ENCODE measurements around the gene GNG14. TPM values are rescaled to one million over a fixed set of nuclear protein-coding genes. Genes with fewer than 3 reads are reported as not detected.

The GNG14 gene
- total RNA-seq, 1 experiment from 2014 or later = not detected

DNA sequence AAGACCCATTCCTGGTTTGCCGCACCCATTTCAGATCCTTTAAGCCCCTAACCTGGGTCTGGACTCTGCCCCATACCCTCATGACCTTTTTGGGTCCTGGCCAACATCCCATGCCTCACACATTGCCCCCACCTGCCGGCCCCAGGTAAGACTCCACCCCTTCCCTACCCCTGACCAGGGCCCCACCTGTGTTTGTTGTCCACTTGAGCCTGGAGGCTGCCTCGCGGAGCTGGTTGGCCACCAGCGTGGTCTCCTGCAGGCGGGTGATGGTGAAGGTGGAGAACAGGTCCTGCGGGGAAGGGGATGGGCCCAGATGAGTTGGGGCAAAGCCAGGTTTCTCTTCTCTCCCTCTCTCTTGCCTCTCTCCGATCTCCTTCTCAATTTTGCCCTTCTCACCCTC is 40.8 kb upstream of the GNG14 start (continued):
- TF ChIP-seq, protein P1, sequence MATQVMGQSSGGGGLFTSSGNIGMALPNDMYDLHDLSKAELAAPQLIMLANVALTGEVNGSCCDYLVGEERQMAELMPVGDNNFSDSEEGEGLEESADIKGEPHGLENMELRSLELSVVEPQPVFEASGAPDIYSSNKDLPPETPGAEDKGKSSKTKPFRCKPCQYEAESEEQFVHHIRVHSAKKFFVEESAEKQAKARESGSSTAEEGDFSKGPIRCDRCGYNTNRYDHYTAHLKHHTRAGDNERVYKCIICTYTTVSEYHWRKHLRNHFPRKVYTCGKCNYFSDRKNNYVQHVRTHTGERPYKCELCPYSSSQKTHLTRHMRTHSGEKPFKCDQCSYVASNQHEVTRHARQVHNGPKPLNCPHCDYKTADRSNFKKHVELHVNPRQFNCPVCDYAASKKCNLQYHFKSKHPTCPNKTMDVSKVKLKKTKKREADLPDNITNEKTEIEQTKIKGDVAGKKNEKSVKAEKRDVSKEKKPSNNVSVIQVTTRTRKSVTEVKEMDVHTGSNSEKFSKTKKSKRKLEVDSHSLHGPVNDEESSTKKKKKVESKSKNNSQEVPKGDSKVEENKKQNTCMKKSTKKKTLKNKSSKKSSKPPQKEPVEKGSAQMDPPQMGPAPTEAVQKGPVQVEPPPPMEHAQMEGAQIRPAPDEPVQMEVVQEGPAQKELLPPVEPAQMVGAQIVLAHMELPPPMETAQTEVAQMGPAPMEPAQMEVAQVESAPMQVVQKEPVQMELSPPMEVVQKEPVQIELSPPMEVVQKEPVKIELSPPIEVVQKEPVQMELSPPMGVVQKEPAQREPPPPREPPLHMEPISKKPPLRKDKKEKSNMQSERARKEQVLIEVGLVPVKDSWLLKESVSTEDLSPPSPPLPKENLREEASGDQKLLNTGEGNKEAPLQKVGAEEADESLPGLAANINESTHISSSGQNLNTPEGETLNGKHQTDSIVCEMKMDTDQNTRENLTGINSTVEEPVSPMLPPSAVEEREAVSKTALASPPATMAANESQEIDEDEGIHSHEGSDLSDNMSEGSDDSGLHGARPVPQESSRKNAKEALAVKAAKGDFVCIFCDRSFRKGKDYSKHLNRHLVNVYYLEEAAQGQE (IDR thresholded peaks at IDR 0.05; ENCODE audit: low read depth) = no peak
- TF ChIP-seq JUND (IDR thresholded peaks at IDR 0.05) (no peak), POLR2AphosphoS5 (IDR thresholded peaks at IDR 0.05; ENCODE audit: low read depth, low read length) (no peak), ELF1 (IDR thresholded peaks at IDR 0.05; ENCODE audit: borderline replicate concordance, low read depth) (no peak), TCF7L2 (IDR thresholded peaks at IDR 0.05; ENCODE audit: borderline replicate concordance, extremely low read depth, insufficient read depth, insufficient read length) (no peak), ZFX (IDR thresholded peaks at IDR 0.05) (no peak), FOSL1 (IDR thresholded peaks at IDR 0.05; ENCODE audit: low read depth) (no peak)

DNA sequence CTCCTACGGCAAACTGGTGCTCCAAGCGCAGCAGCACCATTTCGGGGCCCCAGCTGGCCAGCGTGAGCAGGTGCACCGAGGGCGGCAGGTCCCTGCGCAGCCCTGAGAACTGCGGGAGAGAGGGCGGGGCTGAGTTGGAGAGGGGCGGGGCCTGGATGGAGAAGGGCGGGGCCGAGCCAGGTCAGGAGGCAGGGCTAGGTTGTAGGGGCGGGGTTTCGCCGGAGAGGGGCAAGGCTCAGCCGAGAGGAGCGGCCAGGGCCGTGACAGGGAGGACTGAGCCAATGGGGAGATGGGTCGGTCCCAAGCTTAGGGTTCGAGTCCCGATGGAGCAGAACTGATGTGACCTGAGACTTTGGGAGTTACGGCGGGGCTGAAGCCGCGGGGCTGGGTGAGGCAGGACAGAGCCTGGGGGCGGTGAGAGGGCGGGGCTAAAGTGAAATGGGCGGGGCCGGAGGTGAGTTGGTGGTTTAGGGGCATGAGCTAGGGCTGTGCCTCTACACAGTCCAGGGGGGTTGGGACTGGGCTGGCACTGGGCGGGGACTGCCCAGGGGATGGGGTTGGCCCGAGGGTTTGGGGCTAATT is 40.2 kb upstream of the GNG14 start:
- Histone ChIP-seq H2AFZ (ENCODE audit: low read depth, low read length, poor library complexity, severe bottlenecking) (no peak overlapping the region), H3K9ac (ENCODE audit: low read length) (no peak overlapping the region), H3K27ac (ENCODE audit: low read depth, low read length) (no peak overlapping the region), H3K4me1 (ENCODE audit: control insufficient read depth in 1 of 2, insufficient read depth in 2 of 2, low read length in 2 of 2) (no peaks in the 10 kb centered on the region), H3K9me3 (ENCODE audit: control insufficient read depth in 1 of 2, insufficient read depth in 1 of 2, low read depth in 1 of 2, low read length in 2 of 2) (no peaks in the 10 kb centered on the region; a peak in 1 of 4 replicates), H4K20me1 (ENCODE audit: insufficient read depth) (no peaks in the 10 kb centered on the region), H3K36me3 (ENCODE audit: control insufficient read depth in 1 of 2, insufficient read depth in 2 of 2, low read length in 2 of 2) (no peaks in the 10 kb centered on the region), H3K79me2 (ENCODE audit: insufficient read depth, low read length) (no peaks in the 10 kb centered on the region), H3K27me3 (ENCODE audit: insufficient read depth, low read length) (no peaks in the 10 kb centered on the region), H3K4me3 (replicated peaks in 1 of 2; ENCODE audit: low read depth in 1 of 2, low read length in 2 of 2) (no peak overlapping the region), H3K4me2 (ENCODE audit: low read length) (no peak overlapping the region), H3K9me2 (ENCODE audit: insufficient read depth) (no peaks in the 10 kb centered on the region)
- POLR2A ChIA-PET = no interaction called here
- RAD21 ChIA-PET (ENCODE audit: low non-redundant PET in 1 of 2, low total read pairs in 2 of 2, uncharacterized antibody in 2 of 2, unreplicated experiment in 2 of 2) = interaction anchor here in 1 of 2 experiments (0.7 kb wide), 1 partner anchor 148 kb away, joined by 3 read pairs; no protein-coding TSS in a partner anchor
- CTCF ChIA-PET = no interaction called here
- DNase-seq (ENCODE audit: low read depth, low spot score) (no peak), ATAC-seq (peak; percentile 84)
- intact Hi-C loops (cut with micrococcal nuclease) = no loop called here
- TF ChIP-seq POLR2A (IDR thresholded peaks at IDR 0.05; ENCODE audit: borderline replicate concordance, extremely low read depth, insufficient read depth, insufficient read length) = no peak
- TF ChIP-seq RAD21 (IDR thresholded peaks at IDR 0.05; ENCODE audit: low read depth) = no peak
- no peak for TF ChIP-seq POLR2AphosphoS5 (IDR thresholded peaks at IDR 0.05; ENCODE audit: low read depth, low read length)
- no peak for TF ChIP-seq EGR1 (IDR thresholded peaks at IDR 0.05; ENCODE audit: low read depth)
- TF ChIP-seq EZH2 (IDR thresholded peaks at IDR 0.05) = no peak
- TF ChIP-seq, protein P1 (IDR thresholded peaks at IDR 0.05; ENCODE audit: low read depth) = no peak
- TF ChIP-seq, protein P2, sequence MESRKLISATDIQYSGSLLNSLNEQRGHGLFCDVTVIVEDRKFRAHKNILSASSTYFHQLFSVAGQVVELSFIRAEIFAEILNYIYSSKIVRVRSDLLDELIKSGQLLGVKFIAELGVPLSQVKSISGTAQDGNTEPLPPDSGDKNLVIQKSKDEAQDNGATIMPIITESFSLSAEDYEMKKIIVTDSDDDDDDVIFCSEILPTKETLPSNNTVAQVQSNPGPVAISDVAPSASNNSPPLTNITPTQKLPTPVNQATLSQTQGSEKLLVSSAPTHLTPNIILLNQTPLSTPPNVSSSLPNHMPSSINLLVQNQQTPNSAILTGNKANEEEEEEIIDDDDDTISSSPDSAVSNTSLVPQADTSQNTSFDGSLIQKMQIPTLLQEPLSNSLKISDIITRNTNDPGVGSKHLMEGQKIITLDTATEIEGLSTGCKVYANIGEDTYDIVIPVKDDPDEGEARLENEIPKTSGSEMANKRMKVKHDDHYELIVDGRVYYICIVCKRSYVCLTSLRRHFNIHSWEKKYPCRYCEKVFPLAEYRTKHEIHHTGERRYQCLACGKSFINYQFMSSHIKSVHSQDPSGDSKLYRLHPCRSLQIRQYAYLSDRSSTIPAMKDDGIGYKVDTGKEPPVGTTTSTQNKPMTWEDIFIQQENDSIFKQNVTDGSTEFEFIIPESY (IDR thresholded peaks at IDR 0.05; ENCODE audit: extremely low read depth, insufficient replicate concordance, low read length) = no peak
- TF ChIP-seq TCF7L2 (IDR thresholded peaks at IDR 0.05; ENCODE audit: borderline replicate concordance, extremely low read depth, insufficient read depth, insufficient read length) = no peak
- no peak for TF ChIP-seq SP1 (IDR thresholded peaks at IDR 0.05; ENCODE audit: low read depth)
- TF ChIP-seq CEBPB (IDR thresholded peaks at IDR 0.05; ENCODE audit: low read depth) = no peak
- TF ChIP-seq ZNF274 (IDR thresholded peaks at IDR 0.05; ENCODE audit: low read depth, low read length) = no peak
- BruUV-seq (replicated peaks) = no TSS peak
